Prostate gland (tissue), 2 donors: ENCODE results near the gene UCK2. TPM values are rescaled to one million over a fixed set of nuclear protein-coding genes. Genes with fewer than 3 reads are reported as not detected.

Experiments used
- DNase-seq: peaks from one replicate; pipeline ENCODE4 v3.0.0-alpha.2; 2019; ENCODE audit warnings: low spot score
- H3K27ac ChIP-seq, 2 donors: fragments of 200-600 bp; sonication (generic); 2 replicates each; pipeline ENCODE4 v1.5.1; 2017 to 2019
- H3K27me3 ChIP-seq: fragments of 200-600 bp; sonication (generic); replicated peaks from 2 replicates; pipeline ENCODE4 v1.5.1; 2019; ENCODE audit not compliant: insufficient read depth
- H3K36me3 ChIP-seq, 2 donors: fragments of 200-600 bp; sonication (generic); 1 replicate in 1 of 2; 2 replicates in 1 of 2; pipeline versions ENCODE4 v1.5.1 to v1.8.1; 2017 to 2019
- H3K4me1 ChIP-seq: fragments of 200-600 bp; sonication (generic); replicated peaks from 2 replicates; pipeline ENCODE4 v1.5.1; 2019
- H3K4me3 ChIP-seq, 2 donors: fragments of 200-600 bp; sonication (generic); 2 replicates each; pipeline ENCODE4 v1.5.1; 2017 to 2019
- H3K9me3 ChIP-seq: fragments of 200-600 bp; sonication (generic); 2 replicates; pipeline ENCODE4 v1.5.1; 2017
- CTCF ChIP-seq, 4 experiments: fragments of 200-600 bp in 2 of 4; fragments of 450-650 bp in 2 of 4; sonication (generic) in 2 of 4; IDR thresholded peaks; 1 replicate in 3 of 4; 2 replicates in 1 of 4; pipeline ENCODE4 v1.5.1; 2016 to 2019; ENCODE audit warnings: antibody characterized with exemption in 4 of 4, mild to moderate bottlenecking in 2 of 4, moderate library complexity in 2 of 4
- POLR2A ChIP-seq: fragments of 450-650 bp; IDR thresholded peaks from one replicate; pipeline ENCODE4 v1.6.1; 2016; ENCODE audit warnings: antibody characterized with exemption, mild to moderate bottlenecking
- POLR2AphosphoS5 ChIP-seq: sonication (generic); formaldehyde crosslinking; IDR thresholded peaks from one replicate; pipeline ENCODE4 v1.6.1; 2017; ENCODE audit warnings: antibody characterized with exemption
- WGBS: methylation state at CpG from one replicate; pipeline ENCODE4 v1.1.5; 2018; 5-methylcytosine and 5-hydroxymethylcytosine counted together
- intact Hi-C: fragments of 100-400 bp; cut with DNase I; formaldehyde crosslinking; loops from one replicate; pipeline ENCODE4 v1.14.2; 2022
- total RNA-seq, 2 donors: library from RNA; depleted of rRNA; stranded (reverse); fragments of >200 nt; gene quantifications; one replicate each; pipeline ENCODE4 v1.1.0, GENCODE V29; 2016

Gene UCK2
- total RNA-seq, 2 donors from 2014 or later, result 23.8 to 25.9 TPM

- Histone ChIP-seq H3K36me3 (no peaks in the 10 kb centered on the region), H3K4me1 (peaks cover 8% of the 10 kb centered on the region), H3K27me3 (no peaks in the 10 kb centered on the region), H3K9me3 (no peaks in the 10 kb centered on the region), H3K27ac (peak overlapping the region; percentile 76 to 80), H3K4me3 (no peak overlapping the region)
- no peak for DNase-seq
- TF ChIP-seq POLR2A (no peak), CTCF (IDR thresholded peaks at IDR 0.05) (no peak), POLR2AphosphoS5 (no peak)
- 93% methylated on average over 4 of the region's 4 CpGs for WGBS
- intact Hi-C loops, result no loop called here
Measured at GRCh38 chr1:165888552-165888920, 61.1 kb downstream of the UCK2 start.

- TF ChIP-seq POLR2AphosphoS5, result no peak
- TF ChIP-seq CTCF (IDR thresholded peaks at IDR 0.05), result no peak
- TF ChIP-seq POLR2A, result no peak
- Histone ChIP-seq H3K4me1 (peaks cover 3% of the 10 kb centered on the region), H3K9me3 (no peaks in the 10 kb centered on the region), H3K4me3 (no peak overlapping the region), H3K36me3 (no peaks in the 10 kb centered on the region), H3K27me3 (no peaks in the 10 kb centered on the region), H3K27ac (no peak overlapping the region)
- 36% methylated on average over 1 of the region's 1 CpG for WGBS
- intact Hi-C loops, result no loop called here
- DNase-seq, result no peak
Measured at GRCh38 chr1:165890684-165891083, 63.3 kb downstream of the UCK2 start.

- 80% methylated on average over 7 of the region's 7 CpGs for WGBS
- no peaks in the 10 kb centered on the region for H3K36me3 ChIP-seq
- DNase-seq, result no peak
- H3K27ac ChIP-seq, result no peak overlapping the region
- H3K4me3 ChIP-seq, result no peak overlapping the region
- peaks cover 3% of the 10 kb centered on the region for H3K4me1 ChIP-seq
- TF ChIP-seq POLR2AphosphoS5 (no peak), CTCF (IDR thresholded peaks at IDR 0.05) (no peak), POLR2A (no peak)
- no peaks in the 10 kb centered on the region for H3K27me3 ChIP-seq
- H3K9me3 ChIP-seq, result no peaks in the 10 kb centered on the region
- intact Hi-C loops, result no loop called here
Measured at GRCh38 chr1:165891111-165891860, 63.9 kb downstream of the UCK2 start.

GRCh38 chr1:165892935-165893334 is 65.5 kb downstream of the UCK2 start:
- intact Hi-C loops, result no loop called here
- no peak for TF ChIP-seq POLR2A
- no peak for TF ChIP-seq POLR2AphosphoS5
- no peak for TF ChIP-seq CTCF (IDR thresholded peaks at IDR 0.05)
- Histone ChIP-seq H3K4me3 (no peak overlapping the region), H3K27me3 (no peaks in the 10 kb centered on the region), H3K9me3 (no peaks in the 10 kb centered on the region), H3K4me1 (no peaks in the 10 kb centered on the region), H3K36me3 (no peaks in the 10 kb centered on the region), H3K27ac (no peak overlapping the region)
- DNase-seq, result no peak
- 82% methylated on average over 4 of the region's 4 CpGs for WGBS

- intact Hi-C loops, result no loop called here
- 90% methylated on average over 2 of the region's 2 CpGs for WGBS
- Histone ChIP-seq H3K36me3 (no peaks in the 10 kb centered on the region), H3K27me3 (no peaks in the 10 kb centered on the region), H3K9me3 (no peaks in the 10 kb centered on the region), H3K4me3 (no peak overlapping the region), H3K4me1 (no peaks in the 10 kb centered on the region), H3K27ac (no peak overlapping the region)
- no peak for DNase-seq
- no peak for TF ChIP-seq POLR2A
- no peak for TF ChIP-seq POLR2AphosphoS5
- no peak for TF ChIP-seq CTCF (IDR thresholded peaks at IDR 0.05)
Measured at GRCh38 chr1:165893507-165893906, 66.1 kb downstream of the UCK2 start.
